HL-60 (cell line): ENCODE results near the gene SGMS1.

ENCODE experiments used
- DNase-seq, 2 experiments: peaks; one replicate each; pipeline ENCODE4 v3.0.0-alpha.2; 2010 to 2020; ENCODE audit warnings: low read depth in 1 of 2, low spot score in 1 of 2
- H3K27ac ChIP-seq: fragments of 250-450 bp; sonication (Bioruptor Pico); replicated peaks from 2 replicates; pipeline ENCODE4 v1.5.1; 2020; ENCODE audit warnings: mild to moderate bottlenecking, moderate library complexity
- H3K27me3 ChIP-seq: fragments of 250-450 bp; sonication (Bioruptor Pico); 2 replicates; pipeline ENCODE4 v1.5.1; 2021; ENCODE audit warnings: mild to moderate bottlenecking, moderate library complexity; ENCODE audit not compliant: insufficient read depth, poor library complexity, severe bottlenecking
- H3K4me3 ChIP-seq: replicated peaks from 2 replicates; pipeline ENCODE4 v1.5.1; 2011; ENCODE audit warnings: mild to moderate bottlenecking, control low read depth, low read length; ENCODE audit not compliant: insufficient read depth
- CTCF ChIP-seq: IDR thresholded peaks from one replicate; pipeline ENCODE4 v1.5.1; 2011; ENCODE audit warnings: low read length, control low read depth, inconsistent platforms; ENCODE audit not compliant: insufficient read depth
- GABPA ChIP-seq: IDR thresholded peaks from 2 replicates; pipeline ENCODE4 v1.6.1; 2012; ENCODE audit warnings: low read depth
- POLR2AphosphoS5 ChIP-seq: IDR thresholded peaks from 2 replicates; pipeline ENCODE4 v1.6.1; 2012; ENCODE audit warnings: low read depth
- REST ChIP-seq: IDR thresholded peaks from 2 replicates; pipeline ENCODE4 v1.6.1; 2012; ENCODE audit warnings: low read depth; ENCODE audit not compliant: insufficient replicate concordance
- SPI1 ChIP-seq: IDR thresholded peaks from 2 replicates; pipeline ENCODE4 v1.6.1; 2012; ENCODE audit warnings: low read depth, mild to moderate bottlenecking, borderline replicate concordance

SGMS1 gene

GRCh38 chr10:50333872-50334271 is 289.9 kb downstream of the SGMS1 start:
- Histone ChIP-seq H3K4me3 (no peak overlapping the region), H3K27ac (no peak overlapping the region), H3K27me3 (no peaks in the 10 kb centered on the region)
- DNase-seq: no peak
- no peak for TF ChIP-seq REST
- no peak for TF ChIP-seq CTCF
- no peak for TF ChIP-seq POLR2AphosphoS5
- TF ChIP-seq SPI1: no peak
- TF ChIP-seq GABPA: no peak

GRCh38 chr10:50332108-50332842 is 291.5 kb downstream of the SGMS1 start:
- DNase-seq: no peak
- Histone ChIP-seq H3K27me3 (no peaks in the 10 kb centered on the region), H3K4me3 (no peak overlapping the region), H3K27ac (no peak overlapping the region)
- no peak for TF ChIP-seq GABPA
- TF ChIP-seq POLR2AphosphoS5: no peak
- no peak for TF ChIP-seq REST
- TF ChIP-seq SPI1: no peak
- no peak for TF ChIP-seq CTCF

GRCh38 chr10:50331486-50331885 is 292.3 kb downstream of the SGMS1 start:
- no peak for DNase-seq
- TF ChIP-seq GABPA (no peak), POLR2AphosphoS5 (no peak), REST (no peak), CTCF (no peak), SPI1 (no peak)
- Histone ChIP-seq H3K27ac (no peak overlapping the region), H3K27me3 (no peaks in the 10 kb centered on the region), H3K4me3 (no peak overlapping the region)
